Loucy (cell line): ENCODE results near the gene SESN3.

Source experiments
- H2AFZ ChIP-seq: fragments of 200-600 bp; sonication (generic); 2 replicates; pipeline ENCODE4 v1.6.0; 2016; ENCODE audit warnings: antibody characterized with exemption, mild to moderate bottlenecking, low read length, moderate library complexity
- H3F3A ChIP-seq: fragments of 200-600 bp; 2 replicates; pipeline ENCODE4 v1.6.0; 2016; ENCODE audit warnings: antibody characterized with exemption, low read depth, mild to moderate bottlenecking
- H3K27me3 ChIP-seq: fragments of 200-600 bp; sonication (generic); 2 replicates; pipeline ENCODE4 v1.6.1; 2014; ENCODE audit warnings: low read length, mild to moderate bottlenecking; ENCODE audit not compliant: insufficient read depth, poor library complexity, severe bottlenecking
- H3K36me3 ChIP-seq: fragments of 200-600 bp; sonication (generic); 2 replicates; pipeline ENCODE4 v1.6.1; 2016; ENCODE audit warnings: low read length; ENCODE audit not compliant: insufficient read depth
- H3K4me1 ChIP-seq: fragments of 200-600 bp; sonication (generic); 2 replicates; pipeline ENCODE4 v1.5.1; 2014; ENCODE audit warnings: low read length, mild to moderate bottlenecking; ENCODE audit not compliant: insufficient read depth, poor library complexity, severe bottlenecking
- H3K4me2 ChIP-seq: fragments of 200-600 bp; sonication (generic); 2 replicates; pipeline ENCODE4 v1.6.0; 2014; ENCODE audit warnings: antibody characterized with exemption, low read length, low read depth, mild to moderate bottlenecking; ENCODE audit not compliant: poor library complexity, severe bottlenecking
- H3K4me3 ChIP-seq: fragments of 200-600 bp; sonication (generic); 2 replicates; pipeline ENCODE4 v1.5.1; 2014; ENCODE audit warnings: low read length, mild to moderate bottlenecking, mixed read lengths; ENCODE audit not compliant: poor library complexity, severe bottlenecking
- H3K79me2 ChIP-seq: fragments of 200-600 bp; sonication (generic); 2 replicates; pipeline ENCODE4 v1.6.1; 2014; ENCODE audit warnings: low read length; ENCODE audit not compliant: insufficient read depth
- H3K9ac ChIP-seq: fragments of 200-600 bp; sonication (generic); 2 replicates; pipeline ENCODE4 v1.6.0; 2014; ENCODE audit warnings: mild to moderate bottlenecking, low read depth, low read length, moderate library complexity; ENCODE audit not compliant: poor library complexity, severe bottlenecking
- H3K9me2 ChIP-seq: fragments of 200-600 bp; sonication (generic); replicated peaks from 2 replicates; pipeline ENCODE4 v1.6.1; 2016; ENCODE audit warnings: low read depth, low read length, mixed read lengths
- H3K9me3 ChIP-seq: fragments of 200-600 bp; sonication (generic); 2 replicates; pipeline ENCODE4 v1.6.1; 2014; ENCODE audit warnings: mild to moderate bottlenecking, antibody characterized with exemption, low read length, low read depth; ENCODE audit not compliant: insufficient read depth
- H4K20me1 ChIP-seq: fragments of 200-600 bp; sonication (generic); 2 replicates; pipeline ENCODE4 v1.6.0; 2014; ENCODE audit warnings: antibody characterized with exemption, low read length, mild to moderate bottlenecking; ENCODE audit not compliant: insufficient read depth, poor library complexity, severe bottlenecking
- EZH2phosphoT487 ChIP-seq: fragments of 200-600 bp; IDR thresholded peaks from 2 replicates; pipeline ENCODE4 v1.6.1; 2018; ENCODE audit warnings: antibody characterized with exemption, mild to moderate bottlenecking, moderate library complexity, borderline replicate concordance
- TF ChIP-seq, protein P1 (sequence below): fragments of 200-600 bp; sonication (generic); conservative IDR thresholded peaks from 2 replicates; pipeline ENCODE4 v1.5.1; 2014; ENCODE audit warnings: mild to moderate bottlenecking, antibody characterized with exemption, low read length

The SESN3 gene

DNA sequence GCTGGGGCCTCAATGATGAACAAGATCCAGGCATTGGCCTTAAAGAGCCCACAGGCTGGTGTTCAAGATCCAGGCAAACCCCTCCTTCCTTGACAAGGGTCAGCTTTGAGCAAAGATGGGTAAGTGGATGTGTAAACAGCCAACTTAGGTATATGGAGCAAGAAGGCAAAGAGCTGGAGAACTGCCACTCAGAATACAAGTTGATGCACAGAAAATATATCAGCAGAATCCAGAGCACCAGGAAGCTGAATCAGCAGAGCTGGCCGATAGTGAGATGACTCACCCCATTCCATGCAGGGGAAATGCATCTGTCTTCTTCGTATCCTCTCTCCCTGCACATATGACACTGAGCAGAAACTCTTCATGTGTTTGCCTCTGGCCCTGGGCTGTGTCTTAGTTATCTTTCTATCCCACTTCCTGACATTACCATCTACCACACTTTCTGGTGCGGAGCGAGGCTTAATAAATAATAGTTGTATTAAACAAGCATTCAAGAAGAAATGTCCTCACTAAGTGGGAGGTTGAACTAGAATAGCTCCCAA is 83.6 kb downstream of the SESN3 start:
- no peak overlapping the region for H2AFZ ChIP-seq
- no peak overlapping the region for H3K4me3 ChIP-seq

DNA sequence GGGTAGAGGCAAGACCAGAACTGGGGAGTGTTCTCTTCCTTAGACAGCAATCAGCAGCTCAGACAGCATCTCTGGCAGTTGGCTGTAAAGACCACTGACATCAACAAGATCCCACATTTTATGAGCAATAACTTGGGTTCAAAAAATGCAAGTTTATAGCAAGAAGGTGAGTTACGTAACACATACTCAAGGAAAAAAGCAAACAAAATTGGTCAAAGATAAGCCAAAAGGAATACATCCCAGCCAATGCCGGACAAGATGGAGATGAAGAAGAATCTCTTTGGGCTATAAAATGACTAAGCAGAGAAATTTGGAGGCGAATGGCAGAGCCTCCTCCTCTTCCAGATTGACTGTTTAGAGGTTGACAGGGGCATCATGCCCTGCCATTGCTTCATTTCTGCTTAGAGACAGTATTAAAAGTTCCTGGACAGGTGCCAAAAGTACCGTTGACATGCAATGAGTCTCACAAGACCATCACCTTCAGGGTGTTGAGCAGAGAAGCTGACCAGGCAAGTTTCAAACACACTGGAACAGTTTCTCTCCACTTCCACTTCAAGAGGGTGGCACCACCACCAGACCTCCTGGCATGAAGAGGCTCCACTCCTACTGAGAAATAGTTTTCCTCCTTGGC is 85.5 kb downstream of the SESN3 start:
- H3K36me3 ChIP-seq, result no peaks in the 10 kb centered on the region
- H3K79me2 ChIP-seq, result no peaks in the 10 kb centered on the region
- TF ChIP-seq, protein P1, sequence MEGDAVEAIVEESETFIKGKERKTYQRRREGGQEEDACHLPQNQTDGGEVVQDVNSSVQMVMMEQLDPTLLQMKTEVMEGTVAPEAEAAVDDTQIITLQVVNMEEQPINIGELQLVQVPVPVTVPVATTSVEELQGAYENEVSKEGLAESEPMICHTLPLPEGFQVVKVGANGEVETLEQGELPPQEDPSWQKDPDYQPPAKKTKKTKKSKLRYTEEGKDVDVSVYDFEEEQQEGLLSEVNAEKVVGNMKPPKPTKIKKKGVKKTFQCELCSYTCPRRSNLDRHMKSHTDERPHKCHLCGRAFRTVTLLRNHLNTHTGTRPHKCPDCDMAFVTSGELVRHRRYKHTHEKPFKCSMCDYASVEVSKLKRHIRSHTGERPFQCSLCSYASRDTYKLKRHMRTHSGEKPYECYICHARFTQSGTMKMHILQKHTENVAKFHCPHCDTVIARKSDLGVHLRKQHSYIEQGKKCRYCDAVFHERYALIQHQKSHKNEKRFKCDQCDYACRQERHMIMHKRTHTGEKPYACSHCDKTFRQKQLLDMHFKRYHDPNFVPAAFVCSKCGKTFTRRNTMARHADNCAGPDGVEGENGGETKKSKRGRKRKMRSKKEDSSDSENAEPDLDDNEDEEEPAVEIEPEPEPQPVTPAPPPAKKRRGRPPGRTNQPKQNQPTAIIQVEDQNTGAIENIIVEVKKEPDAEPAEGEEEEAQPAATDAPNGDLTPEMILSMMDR, result no peak
- TF ChIP-seq EZH2phosphoT487, result no peak
- H3K9me2 ChIP-seq, result no peaks in the 10 kb centered on the region
- H3F3A ChIP-seq, result peaks cover 12% of the 10 kb centered on the region; the same call in 1 of the 2 replicates
- no peaks in the 10 kb centered on the region for H4K20me1 ChIP-seq
- no peak overlapping the region for H2AFZ ChIP-seq
- H3K9ac ChIP-seq, result no peak overlapping the region
- H3K9me3 ChIP-seq, result no peaks in the 10 kb centered on the region
- no peak overlapping the region for H3K4me2 ChIP-seq
- peaks cover 34% of the 10 kb centered on the region for H3K4me1 ChIP-seq
- no peaks in the 10 kb centered on the region for H3K27me3 ChIP-seq
- no peak overlapping the region for H3K4me3 ChIP-seq

More for the DNA sequence above, 83.6 kb downstream of the SESN3 start:
- no peak overlapping the region for H3K9ac ChIP-seq
- TF ChIP-seq EZH2phosphoT487, result no peak
- TF ChIP-seq, protein P1, result no peak
- peak overlapping the region; percentile 60 for H3K4me2 ChIP-seq
- no peaks in the 10 kb centered on the region for H4K20me1 ChIP-seq
- no peaks in the 10 kb centered on the region for H3K36me3 ChIP-seq
- no peaks in the 10 kb centered on the region for H3K9me3 ChIP-seq
- peaks cover 38% of the 10 kb centered on the region for H3K4me1 ChIP-seq
- peaks cover 12% of the 10 kb centered on the region; the same call in 1 of the 2 replicates for H3F3A ChIP-seq
- no peaks in the 10 kb centered on the region for H3K9me2 ChIP-seq
- no peaks in the 10 kb centered on the region for H3K79me2 ChIP-seq
- H3K27me3 ChIP-seq, result no peaks in the 10 kb centered on the region

DNA sequence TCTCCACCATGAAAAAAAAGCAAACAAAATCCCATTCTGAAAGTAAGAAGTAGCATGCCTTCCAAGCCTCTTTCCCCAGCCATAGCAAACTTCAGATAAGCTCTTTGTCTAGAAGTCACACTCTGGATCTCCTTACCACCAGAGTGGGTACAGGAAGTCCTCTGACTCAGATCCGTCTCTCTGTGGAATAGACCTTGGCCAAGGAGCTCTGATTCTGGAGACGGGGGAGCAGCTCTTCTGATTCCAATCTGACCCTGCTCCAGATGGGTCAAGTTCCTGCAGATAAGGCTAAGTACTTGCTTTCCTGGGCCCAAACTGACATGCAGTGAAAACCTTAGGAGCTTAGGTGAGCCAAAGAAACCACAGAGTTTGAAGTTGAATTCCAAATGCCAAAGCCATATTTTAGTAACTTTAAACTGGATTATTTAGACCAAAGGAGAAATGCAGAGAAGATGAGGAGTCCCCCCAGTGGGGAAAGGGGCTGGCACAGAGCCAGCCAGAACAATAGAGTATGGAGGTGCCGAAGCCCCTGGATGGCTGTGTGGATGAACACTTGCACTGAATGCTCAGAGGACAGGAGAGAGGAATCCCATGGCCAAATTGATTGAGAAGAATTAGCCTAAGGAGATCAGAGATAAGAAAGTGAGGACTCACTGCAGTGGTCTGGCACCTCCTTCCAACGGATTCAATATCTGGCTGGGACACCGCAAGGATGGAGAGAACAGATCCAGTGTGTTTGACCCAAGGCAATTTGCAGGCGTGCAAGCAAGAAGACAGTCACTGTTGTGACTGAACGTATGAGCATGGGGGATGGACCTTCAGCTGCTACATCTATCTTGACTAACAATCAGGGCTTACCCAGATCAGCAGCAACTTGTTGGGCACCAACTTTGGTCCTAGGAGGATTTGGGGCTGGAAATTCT is 86.4 kb downstream of the SESN3 start:
- H3K9me3 ChIP-seq, result no peaks in the 10 kb centered on the region
- no peak for TF ChIP-seq EZH2phosphoT487
- TF ChIP-seq, protein P1, result no peak
- H2AFZ ChIP-seq, result no peak overlapping the region
- no peaks in the 10 kb centered on the region for H3K27me3 ChIP-seq
- H3K36me3 ChIP-seq, result no peaks in the 10 kb centered on the region
- no peak overlapping the region for H3K4me2 ChIP-seq
- peaks cover 34% of the 10 kb centered on the region for H3K4me1 ChIP-seq
- H4K20me1 ChIP-seq, result no peaks in the 10 kb centered on the region
- H3K9me2 ChIP-seq, result no peaks in the 10 kb centered on the region
- no peak overlapping the region for H3K4me3 ChIP-seq
- peaks cover 12% of the 10 kb centered on the region; the same call in 1 of the 2 replicates for H3F3A ChIP-seq
- no peak overlapping the region for H3K9ac ChIP-seq
- no peaks in the 10 kb centered on the region for H3K79me2 ChIP-seq
